HUDEP-2 (cell line): ENCODE results near the gene IRAK4.
"Not testable (repeated sequence)": the region's sequence is repeated elsewhere in the genome, so short reads cannot be mapped to it uniquely, and the experiment has no call there.

Experiments used
- DNase-seq, 76 experiments: peaks; one replicate each; lab custom pipeline; 2025; ENCODE audit not compliant: unreplicated experiment in 76 of 76; lab: John Stamatoyannopoulos, UW

The IRAK4 gene

GRCh38 chr12:43758728-43759563 lies at the start of gene IRAK4, which contains the start of gene PUS7L:
Gene IRAK4, plus strand, starts transcription at chr12:43758951. Its CDS starts 9,161 bp downstream, at chr12:43768112.
Gene PUS7L, minus strand, starts transcription at chr12:43758790. Its CDS starts 3,545 bp downstream, at chr12:43755245.
- peak; percentile 11 to 95 (median 89) for DNase-seq

GRCh38 chr12:43711348-43711747 lies 47.4 kb upstream of the IRAK4 start:
- DNase-seq: no peak

- no peak for DNase-seq
Measured at GRCh38 chr12:43722621-43723020, 36.1 kb upstream of the IRAK4 start.

- no peak for DNase-seq
Measured at GRCh38 chr12:43723134-43723533, 35.6 kb upstream of the IRAK4 start.

- no peak for DNase-seq
Measured at GRCh38 chr12:43728117-43728516, 30.6 kb upstream of the IRAK4 start.

- no peak for DNase-seq
Measured at GRCh38 chr12:43728698-43729097, 30.1 kb upstream of the IRAK4 start.

- no peak for DNase-seq
Measured at GRCh38 chr12:43730283-43730682, 28.5 kb upstream of the IRAK4 start.

- DNase-seq: no peak
Measured at GRCh38 chr12:43733687-43734086, 25.1 kb upstream of the IRAK4 start.

GRCh38 chr12:43736927-43737440 lies 21.8 kb upstream of the IRAK4 start:
- no peak for DNase-seq

- no peak for DNase-seq
Measured at GRCh38 chr12:43737646-43738045, 21.1 kb upstream of the IRAK4 start.

- no peak for DNase-seq
Measured at GRCh38 chr12:43740511-43741100, 18.1 kb upstream of the IRAK4 start.

- DNase-seq: no peak
Measured at GRCh38 chr12:43742106-43742505, 16.6 kb upstream of the IRAK4 start.

GRCh38 chr12:43744826-43745225 lies 13.9 kb upstream of the IRAK4 start:
- DNase-seq: no peak

- DNase-seq: no peak
Measured at GRCh38 chr12:43749016-43749415, 9.7 kb upstream of the IRAK4 start.

- no peak for DNase-seq
Measured at GRCh38 chr12:43750814-43751213, 7.9 kb upstream of the IRAK4 start.

- DNase-seq: not testable (repeated sequence)
Measured at GRCh38 chr12:43751360-43751759, 7.4 kb upstream of the IRAK4 start.

- DNase-seq: no peak
Measured at GRCh38 chr12:43754015-43754414, 4.7 kb upstream of the IRAK4 start.

- peak in 36 of 76 experiments; percentile 8 to 67 (median 30) for DNase-seq
Measured at GRCh38 chr12:43758247-43758727, 464 bp upstream of the IRAK4 start.

- no peak for DNase-seq
Measured at GRCh38 chr12:43760396-43760795, 1.6 kb downstream of the IRAK4 start.

- DNase-seq: no peak
Measured at GRCh38 chr12:43761500-43761899, 2.7 kb downstream of the IRAK4 start.

GRCh38 chr12:43762596-43762995 lies 3.8 kb downstream of the IRAK4 start:
- no peak for DNase-seq

GRCh38 chr12:43763769-43764168 lies 5.0 kb downstream of the IRAK4 start:
- DNase-seq: no peak
